ENCODE measurements around the gene HLA-DPA1.
A peak's percentile ranks its signal among the peaks of the same experiment; 100 is the strongest.
"Not testable (repeated sequence)": the region's sequence is repeated elsewhere in the genome, so short reads cannot be mapped to it uniquely, and the experiment has no call there.

Gene HLA-DPA1

DNA sequence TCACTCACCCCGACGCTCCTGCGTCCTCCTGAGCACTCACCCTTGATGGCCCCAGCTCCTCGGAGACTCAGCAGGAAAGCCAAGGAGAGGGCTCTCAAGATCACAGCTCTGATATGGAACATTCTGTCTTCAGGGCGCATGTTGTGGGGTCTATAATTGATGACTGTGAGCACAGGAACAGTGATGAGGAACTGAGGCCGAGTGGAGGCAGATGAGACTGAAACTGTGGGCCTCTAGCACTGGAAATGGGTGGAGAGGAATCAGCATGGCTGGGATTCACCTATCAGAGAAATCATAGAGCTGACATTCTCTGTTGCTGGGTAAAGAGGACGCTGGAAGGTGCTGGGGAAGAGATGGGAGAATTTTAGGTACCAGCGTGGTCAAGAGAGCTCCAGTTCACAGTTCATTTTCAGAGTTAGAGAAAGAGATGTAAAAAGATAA lies at the start of gene HLA-DPA1:
Gene HLA-DPA1, minus strand, starts transcription at position 219 of the 441 bp plus-strand sequence.
- DNase-seq (ENCODE audit: low spot score): peak; percentile 47

DNA sequence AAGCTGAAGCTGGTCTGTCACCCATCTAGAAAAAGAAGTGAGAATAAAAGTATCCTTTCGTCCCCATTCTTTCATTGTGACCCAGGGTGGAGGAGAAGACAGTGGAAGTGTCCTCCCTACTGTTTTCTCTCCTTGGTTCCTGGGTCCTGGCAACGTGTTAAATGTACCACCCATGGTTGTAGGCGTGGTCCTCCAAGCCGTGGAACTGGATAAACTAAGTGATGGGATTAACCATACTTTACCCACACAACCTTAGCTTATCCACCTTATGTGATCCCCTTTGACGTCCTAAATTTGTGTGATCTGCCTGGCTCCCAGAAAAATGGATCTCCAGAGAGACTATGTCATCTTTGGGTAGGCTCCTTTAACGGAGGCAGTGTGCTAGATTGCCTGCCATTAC lies 49.7 kb upstream of the HLA-DPA1 start:
- no peak for DNase-seq (ENCODE audit: low spot score)

DNA sequence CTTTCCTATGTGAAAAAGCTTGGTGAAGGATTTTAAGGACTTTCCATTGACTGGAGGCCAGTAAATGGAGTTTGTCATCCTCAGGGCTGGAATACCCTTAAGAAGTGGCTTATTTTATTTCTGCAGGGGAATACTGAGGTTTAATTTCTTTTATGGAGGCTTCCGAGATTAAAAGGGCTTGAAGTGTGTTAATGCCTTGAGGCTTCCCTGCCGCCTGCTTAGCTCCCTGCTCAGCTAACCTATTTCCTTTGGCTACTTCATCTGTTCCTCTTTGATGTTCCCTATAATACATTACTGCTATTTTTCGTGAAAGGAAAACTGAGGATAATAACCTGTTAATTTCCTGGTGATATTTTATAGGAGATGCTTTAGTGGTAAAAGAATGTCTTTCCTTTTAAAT lies 46.6 kb upstream of the HLA-DPA1 start:
- DNase-seq (ENCODE audit: low spot score): no peak

DNA sequence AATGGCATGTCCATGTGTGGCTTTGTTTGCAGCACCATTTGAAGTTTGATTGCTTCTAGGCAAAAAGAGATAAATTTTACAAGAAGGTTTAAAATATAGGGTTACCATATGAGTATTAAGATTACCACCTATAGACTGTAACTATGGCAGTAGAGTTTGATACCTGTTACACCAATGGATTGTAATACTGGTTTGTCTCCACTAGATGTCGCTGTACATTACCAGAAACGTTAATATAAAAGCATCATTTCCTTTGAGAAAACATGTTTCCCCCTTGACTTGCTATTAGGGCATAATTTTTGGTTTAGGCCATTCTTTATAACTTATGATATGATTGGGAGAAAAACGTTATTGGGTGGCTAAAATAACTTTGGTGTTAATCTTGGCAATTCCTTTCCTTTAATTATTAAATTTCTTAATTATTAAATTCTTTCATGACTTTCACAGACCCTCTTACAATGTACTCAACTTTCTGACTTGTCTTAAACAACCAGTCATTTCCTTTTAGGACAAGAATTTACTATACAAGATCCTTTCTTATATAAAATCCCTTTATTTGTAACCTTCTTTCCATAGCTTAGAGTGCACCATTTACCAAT lies 45.2 kb upstream of the HLA-DPA1 start:
- peak; percentile 15 for DNase-seq (ENCODE audit: low spot score)

DNA sequence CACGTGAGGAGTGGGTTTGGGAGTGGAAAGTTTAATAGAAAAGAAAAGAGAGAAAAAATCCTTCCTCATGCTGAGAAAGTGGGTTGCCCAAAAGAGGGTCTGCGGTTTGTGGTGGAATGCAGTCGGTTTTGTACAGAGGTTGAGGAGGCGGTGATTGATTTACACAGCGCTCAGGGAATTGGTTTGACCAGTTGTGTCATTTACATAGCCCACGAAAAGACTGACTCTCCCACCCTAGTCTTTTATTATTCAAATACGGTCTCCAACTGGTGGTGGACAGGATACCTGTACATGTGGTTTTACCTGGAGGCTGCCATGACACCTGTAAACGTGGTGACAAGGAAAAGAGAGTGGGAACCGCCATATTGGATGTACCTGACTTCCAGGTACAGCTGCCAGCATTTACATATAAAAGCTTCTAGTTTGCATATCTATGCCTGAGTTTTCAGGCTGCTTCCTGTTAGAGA lies 44.4 kb upstream of the HLA-DPA1 start:
- DNase-seq (ENCODE audit: low spot score): no peak

DNA sequence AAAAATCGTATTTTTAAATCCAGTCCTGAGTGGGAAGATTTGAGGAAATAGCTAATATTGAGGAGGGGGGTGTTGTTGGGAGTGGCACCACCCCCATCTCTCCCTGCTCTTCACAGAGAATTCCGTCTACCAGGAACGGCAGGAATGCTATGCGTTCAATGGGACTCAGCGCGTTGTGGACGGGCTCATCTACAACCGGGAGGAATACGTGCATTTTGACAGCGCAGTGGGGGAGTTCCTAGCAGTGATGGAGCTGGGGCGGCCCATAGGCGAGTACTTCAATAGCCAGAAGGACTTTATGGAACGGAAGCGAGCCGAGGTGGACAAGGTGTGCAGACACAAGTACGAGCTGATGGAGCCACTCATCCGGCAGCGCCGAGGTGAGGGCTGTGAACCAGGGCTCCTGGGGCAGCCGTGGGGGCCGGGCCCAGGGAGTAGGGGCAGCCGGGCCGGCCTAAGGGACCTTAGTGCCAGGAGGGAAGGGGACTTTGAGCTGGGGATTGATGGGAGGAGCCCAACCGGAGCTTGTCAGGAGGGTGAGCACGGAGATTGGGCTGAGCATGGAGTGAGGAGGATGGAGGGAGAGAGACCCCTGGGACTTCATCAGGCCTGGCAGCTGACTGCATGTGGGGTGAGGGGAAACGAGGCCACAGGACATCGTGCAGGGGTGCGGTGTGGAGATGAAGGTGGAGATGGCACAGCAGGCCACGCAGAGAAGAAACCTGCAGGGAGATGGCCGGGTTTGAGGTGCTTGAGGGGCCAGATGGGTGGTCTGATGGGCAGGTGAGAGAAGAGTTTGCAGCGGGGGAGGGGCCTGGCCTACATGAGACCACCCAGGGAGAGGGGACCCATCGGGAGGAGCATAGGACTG lies 43.6 kb upstream of the HLA-DPA1 start:
- no peak for DNase-seq (ENCODE audit: low spot score)

DNA sequence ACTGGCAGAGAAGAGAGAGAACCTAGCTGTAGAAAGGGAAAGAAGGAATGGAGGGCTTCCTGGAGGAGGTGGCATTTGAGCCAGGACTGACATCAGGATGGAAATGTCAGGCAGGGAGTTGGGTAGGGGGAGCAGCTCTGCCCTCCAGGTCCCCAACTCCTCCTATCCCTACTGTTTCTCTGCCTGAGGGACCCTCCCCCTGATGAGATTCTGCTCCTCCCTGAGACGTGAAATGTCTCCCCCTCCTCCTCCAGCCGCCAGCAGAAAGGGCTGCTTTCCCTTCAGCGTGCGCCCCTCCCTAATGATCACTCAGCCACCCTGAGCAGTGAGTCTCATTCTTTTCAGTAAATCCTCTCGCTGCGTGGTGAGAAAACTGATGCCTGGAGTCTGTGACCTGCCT lies 43.0 kb upstream of the HLA-DPA1 start:
- no peak for DNase-seq (ENCODE audit: low spot score)

DNA sequence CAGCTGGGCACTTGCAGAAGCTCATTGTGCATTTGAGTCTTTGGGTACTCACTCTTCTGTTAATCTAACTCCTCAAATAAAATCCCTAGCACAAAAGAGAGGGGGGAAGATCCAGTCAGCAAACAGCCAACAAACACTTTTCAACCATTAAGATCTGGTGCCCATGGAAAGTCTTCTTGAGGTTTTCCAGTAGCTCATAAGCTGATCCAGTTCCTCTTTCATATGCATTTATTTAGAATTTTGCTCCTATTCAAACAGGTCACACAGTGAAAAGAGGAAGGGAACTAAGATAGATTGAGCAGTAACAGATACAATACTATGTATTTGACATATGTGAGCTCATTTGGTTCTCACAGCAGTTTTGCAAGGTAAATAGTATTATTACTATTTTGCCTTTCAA lies 41.0 kb upstream of the HLA-DPA1 start:
- no peak for DNase-seq (ENCODE audit: low spot score)

DNA sequence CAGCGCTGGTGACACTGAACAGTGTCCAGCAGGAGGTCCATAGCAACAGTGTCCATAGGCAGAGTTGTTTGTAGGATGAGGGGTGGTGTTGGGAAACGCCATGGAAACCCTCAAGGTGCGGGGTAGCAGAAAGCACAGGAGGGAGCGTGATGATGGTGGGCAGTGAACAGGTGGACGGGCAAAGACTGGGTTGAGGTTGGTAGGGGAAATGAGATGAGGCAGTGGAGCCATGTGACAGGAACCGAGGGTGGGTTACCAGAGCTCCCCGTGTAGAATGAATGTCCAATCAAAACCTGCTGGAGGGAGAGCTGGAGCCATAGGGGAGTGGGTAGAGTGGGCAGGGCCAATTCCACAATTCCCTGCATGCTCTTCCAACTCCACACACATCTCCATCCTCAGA lies 40.3 kb upstream of the HLA-DPA1 start:
- no peak for DNase-seq (ENCODE audit: low spot score)

DNA sequence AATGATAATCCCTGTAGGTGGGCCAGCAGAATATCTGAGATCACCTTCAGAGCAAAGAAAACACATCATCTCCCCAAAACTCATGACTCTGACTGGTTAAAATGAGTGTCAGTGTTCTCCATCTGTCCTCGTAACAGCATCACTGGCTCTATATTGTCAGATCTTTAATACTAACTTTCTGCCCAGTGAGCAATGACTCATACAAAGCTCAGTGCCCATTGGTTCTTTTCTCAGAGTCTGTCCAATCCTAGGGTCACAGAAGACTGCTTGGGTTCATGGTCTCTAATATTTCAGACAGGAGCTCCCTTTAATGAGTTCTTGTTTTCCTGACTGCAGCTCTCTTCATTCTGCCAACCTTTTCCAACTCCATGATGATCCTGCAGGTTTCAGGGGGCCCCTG lies 38.7 kb upstream of the HLA-DPA1 start:
- DNase-seq (ENCODE audit: low spot score): peak; percentile 23

DNA sequence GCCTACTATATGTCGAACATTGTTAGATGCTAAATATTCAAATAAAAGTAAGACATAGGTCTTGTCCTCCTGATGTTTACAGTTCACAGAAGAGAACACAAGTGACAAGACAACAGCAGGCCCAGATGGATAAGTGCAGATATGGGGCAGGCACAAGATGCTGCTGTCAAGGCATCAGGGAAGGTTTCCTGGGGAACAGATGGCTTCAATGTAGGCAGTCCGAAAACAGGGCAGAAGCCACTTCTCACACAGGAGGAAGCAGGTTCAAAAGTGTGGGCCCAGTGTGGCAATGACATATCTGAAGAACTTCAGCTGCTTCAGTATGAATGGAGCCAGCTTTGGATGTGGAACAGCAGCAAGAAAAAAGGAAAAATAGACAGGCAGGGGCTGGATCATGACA lies 34.9 kb upstream of the HLA-DPA1 start:
- no peak for DNase-seq (ENCODE audit: low spot score)

DNA sequence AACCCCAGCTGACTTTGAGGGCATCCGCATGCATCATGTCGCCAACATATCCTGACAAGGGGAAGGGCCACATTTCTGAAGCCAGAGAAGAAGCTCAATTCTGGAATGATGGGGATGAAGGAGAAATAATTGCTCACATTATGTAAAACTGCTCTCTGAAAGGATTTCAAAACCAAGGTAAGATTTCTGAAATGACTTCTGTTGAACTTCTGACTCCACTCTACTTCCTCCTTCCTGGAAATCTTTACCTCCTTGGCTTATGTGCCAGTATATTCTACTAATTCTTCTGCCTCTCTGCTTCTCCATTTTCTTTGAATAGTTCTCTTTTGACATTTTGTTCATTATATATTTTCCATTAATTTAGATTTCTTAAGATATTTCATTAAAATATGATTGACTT lies 34.2 kb upstream of the HLA-DPA1 start:
- DNase-seq (ENCODE audit: low spot score): no peak

DNA sequence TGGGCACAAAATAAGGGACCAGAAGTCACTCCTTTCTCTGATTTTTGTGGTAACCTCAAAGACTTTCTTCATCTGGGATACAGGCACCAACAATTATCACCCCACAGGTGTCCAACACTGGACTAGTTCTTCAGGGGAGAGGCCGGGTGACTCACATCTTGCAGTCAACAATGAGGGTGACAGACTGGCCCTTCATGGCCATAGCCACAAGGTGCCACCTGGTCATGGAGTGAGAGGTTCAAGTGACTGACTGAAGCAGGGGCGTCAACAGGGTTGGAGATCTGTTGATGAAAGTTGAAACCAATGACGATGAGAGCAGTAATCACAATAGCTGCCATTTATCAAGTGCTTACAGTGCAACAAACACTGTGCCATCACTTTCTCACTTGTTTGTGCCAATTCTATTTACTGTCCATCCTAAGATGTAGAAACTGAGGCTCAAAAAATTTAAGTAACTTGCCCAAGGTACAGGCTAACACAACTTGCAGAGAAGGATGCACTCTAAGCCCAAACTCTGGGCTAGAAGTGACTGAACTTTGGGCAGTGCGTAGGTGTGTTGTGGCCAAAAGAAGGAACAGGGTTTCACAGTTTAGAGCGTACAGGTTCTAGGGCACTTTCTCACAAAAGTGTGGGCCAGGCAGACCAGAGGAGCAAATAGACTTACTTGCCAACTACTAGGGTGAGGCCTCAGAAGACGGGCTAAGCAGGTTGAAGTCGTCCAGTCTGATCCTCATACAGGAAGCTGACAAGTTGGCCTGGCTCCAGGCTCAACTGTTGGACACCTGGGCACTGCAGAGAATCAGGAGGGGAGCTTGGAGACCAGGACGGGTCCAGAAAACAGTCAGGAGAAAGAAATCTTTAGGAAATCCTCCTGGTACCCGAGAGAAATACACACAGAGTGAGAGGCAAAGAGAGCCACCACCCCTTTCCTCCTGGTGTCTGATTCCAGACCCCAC lies 32.7 kb upstream of the HLA-DPA1 start:
- no peak for DNase-seq (ENCODE audit: low spot score)

DNA sequence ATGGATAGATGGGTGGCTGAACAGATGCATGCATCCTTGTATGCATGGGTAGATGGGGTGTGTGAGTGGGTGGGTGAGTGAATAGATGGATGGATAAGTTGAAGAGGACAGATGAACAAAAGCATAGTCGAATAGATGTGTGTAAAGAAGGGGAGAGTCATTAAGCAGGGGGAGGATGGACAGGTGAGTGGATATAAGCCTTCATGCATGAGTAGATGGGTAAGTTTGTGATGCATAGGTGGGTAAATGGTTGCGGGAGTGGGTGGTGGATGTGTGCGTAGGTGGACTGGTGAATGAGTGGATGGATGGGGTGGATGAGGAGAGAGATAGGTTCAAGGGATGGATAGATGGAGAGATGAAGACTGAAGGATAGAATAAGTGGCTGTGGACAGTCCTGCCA lies 31.9 kb upstream of the HLA-DPA1 start:
- DNase-seq (ENCODE audit: low spot score): no peak

DNA sequence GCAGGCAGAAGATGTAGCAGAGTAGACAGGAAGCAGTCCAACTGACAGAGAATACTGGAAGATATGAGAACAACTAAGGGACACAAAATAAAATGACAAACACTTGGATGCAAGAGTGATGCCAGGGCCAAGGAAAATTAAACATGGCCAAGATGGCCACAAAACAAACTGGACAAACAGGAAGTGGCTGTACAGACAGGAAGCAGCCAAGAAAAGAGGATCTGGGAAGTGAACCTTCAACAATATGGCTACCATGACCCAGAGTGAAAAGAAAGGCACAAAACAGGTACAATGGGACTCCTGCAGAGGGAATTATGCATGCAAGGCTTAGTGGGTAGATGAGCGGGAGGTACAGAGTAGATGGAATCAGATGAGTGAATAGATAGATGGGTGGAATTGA lies 31.4 kb upstream of the HLA-DPA1 start:
- no peak for DNase-seq (ENCODE audit: low spot score)

DNA sequence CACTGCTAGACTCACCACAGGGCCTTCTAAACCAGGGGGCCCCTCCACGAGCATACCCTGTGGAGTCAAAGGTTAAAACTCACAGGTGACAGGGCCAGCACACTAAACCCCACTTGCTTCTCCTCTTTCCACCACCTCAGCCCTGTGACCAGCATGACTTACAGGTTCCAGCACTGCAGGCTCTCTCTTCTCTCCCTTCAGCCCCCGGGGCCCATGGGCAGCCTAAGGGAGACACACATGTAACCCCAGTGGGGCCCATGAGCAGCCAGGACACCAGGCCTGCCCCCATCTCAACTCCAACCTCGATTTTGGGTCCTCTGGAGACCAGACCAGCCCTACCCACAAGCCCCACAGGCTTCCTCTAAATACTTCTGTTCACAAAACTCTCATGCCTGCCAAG lies 30.3 kb upstream of the HLA-DPA1 start:
- no peak for DNase-seq (ENCODE audit: low spot score)

DNA sequence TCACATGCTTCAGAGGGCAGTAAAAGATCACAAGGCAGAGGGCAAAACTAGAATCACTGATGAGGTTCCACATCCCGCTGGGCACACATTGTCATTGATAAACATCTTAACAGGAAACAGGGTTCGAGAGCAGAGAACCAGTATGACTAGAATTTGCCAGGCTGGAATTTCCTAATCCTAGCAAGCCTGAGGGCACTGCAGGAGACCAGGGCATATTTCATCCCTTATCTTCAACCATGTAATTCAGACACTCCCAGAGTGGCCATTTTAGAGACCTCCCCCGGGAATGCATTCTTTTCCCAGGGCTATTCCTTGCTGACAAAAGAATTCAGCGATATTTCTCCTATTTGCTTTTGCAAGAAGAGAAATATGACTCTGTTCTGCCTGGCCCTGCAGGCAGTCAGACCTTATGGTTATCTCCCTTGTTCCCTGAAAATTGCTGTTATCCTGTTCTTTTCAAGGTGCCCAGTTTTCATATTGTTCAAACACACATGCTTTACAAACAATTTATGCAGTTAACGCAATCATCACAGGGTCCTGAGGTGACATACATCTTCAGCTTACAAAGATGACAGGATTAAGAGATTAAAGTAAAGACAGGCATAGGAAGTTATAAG lies 27.8 kb upstream of the HLA-DPA1 start:
- DNase-seq (ENCODE audit: low spot score): not testable (repeated sequence)

DNA sequence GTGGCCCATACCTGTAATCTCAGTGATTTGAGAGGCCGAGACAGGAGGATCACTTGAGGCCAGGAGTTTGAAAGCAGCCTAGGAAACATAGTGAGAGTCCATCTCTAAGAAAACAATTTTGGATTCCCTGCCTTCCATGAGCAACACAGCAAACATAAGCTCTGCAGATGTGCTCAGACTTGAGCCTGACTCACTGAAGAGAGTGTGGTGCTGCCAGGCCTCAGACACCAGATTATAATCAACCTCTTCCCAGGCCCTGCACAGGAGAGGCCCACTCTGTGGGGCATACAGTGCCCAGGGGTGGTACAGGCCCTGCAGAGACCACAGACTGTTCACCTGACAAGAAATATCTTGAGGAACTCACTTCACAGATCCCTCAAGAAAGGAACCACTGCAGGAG lies 22.2 kb upstream of the HLA-DPA1 start:
- DNase-seq (ENCODE audit: low spot score): no peak

DNA sequence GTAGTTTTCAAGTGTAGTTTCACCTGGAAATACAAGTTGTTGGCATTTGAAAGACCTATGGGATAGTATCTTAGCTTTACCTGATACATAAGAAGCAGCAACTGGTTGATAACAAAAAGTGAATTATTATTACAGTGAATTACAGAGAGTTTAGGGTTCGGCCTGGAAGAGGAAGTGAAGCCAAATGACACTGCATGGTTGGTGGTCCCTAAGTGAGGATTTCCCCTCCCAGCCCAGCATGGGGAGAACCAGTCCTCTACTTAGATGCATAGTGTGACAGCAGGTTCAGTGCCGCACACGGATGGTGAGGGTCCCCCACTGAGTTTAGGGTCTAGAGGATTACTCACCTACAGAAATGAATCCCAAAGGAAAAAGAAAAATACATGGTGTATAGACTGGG lies 20.4 kb upstream of the HLA-DPA1 start:
- DNase-seq (ENCODE audit: low spot score): no peak

DNA sequence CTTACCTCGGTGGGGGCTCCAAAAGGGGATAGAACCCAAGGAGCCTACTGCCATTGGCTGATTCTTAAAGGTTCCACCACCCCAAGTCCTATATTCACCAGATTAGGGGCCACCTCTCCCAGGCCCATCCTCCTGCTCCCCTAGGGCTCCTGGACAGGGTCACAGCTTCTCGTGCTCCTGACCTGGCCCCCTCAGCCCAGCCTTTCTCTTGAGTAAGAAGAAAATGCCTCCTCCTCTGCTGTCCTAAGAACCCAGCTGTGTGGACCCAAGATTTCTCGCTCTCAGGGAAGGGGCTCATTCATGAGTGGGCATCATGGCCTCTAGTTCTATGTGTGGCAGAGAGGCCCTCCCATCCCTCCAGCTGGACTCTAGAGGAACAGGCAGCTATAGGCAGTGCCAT lies 18.9 kb upstream of the HLA-DPA1 start:
- DNase-seq (ENCODE audit: low spot score): no peak

DNA sequence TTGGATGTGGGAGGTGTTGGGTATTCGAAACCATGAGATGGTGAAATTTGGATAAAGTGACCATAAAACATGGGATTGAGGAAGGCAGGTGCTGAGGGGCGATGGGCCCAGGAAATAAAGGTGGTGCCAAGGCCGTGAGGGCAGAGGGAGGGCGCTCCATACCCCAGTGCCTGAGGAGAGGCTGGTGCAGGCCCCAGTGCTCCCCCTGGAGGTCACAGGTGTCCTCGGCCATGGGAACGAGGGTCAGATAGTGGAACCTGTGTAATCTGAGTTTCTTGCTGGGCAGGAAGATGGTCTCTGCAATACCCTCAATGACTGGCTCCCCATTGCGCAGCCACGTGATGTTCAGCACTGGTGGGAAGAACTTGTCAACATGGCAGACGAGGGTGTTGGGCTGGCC lies 18.5 kb upstream of the HLA-DPA1 start:
- no peak for DNase-seq (ENCODE audit: low spot score)

All from putamen (tissue), 1 donor.